ENCODE data around the gene FPR3.

DNA sequence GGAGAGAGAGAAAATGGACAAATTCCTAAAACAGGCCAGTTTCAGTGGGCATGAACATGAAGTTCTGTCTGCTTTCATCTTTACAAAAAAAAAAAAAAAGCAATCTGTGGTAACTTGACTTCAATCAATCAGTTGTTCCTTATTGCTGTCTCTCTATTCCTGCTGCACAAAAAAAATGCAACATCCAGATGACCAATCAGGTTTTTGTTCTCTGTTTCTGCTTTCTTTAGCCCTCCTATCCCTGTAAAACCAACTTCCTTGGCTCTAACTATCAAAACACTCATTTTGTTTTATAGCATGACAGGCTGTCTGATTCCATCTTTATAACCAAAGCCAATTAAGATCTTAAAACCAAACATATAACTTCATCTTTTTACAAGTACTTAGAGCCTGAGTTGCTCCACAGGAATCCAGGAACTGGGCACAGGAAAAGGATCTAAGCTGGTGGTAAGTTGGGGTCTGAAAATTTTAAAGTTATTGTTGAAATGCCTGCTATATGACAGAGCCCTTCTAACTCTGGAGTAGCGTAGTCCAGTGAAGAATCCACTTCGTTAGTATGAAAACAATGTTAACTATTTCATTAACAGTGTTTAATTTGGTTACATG is at the start of gene FPR3:
- TF ChIP-seq POLR2A (IDR thresholded peaks at IDR 0.05; ENCODE audit: low read depth, low read length) (no peak), SPI1 (IDR thresholded peaks at IDR 0.05; ENCODE audit: low read depth, low read length) (no peak)

Data from GM12891 (cell line).